GM18502 (cell line): ENCODE results near the gene MARK4.
"Not testable (repeated sequence)": the region's sequence is repeated elsewhere in the genome, so short reads cannot be mapped to it uniquely, and the experiment has no call there.

Source experiments
- ATAC-seq: cut with Tn5 transposase; IDR thresholded peaks from one replicate; pipeline ENCODE4 v1.9.1; 2021; ENCODE audit warnings: mild to moderate bottlenecking; ENCODE audit not compliant: unreplicated experiment, poor library complexity

MARK4 gene

GRCh38 chr19:45269939-45270338, 18.9 kb downstream of the MARK4 start:
- ATAC-seq = not testable (repeated sequence)

DNA sequence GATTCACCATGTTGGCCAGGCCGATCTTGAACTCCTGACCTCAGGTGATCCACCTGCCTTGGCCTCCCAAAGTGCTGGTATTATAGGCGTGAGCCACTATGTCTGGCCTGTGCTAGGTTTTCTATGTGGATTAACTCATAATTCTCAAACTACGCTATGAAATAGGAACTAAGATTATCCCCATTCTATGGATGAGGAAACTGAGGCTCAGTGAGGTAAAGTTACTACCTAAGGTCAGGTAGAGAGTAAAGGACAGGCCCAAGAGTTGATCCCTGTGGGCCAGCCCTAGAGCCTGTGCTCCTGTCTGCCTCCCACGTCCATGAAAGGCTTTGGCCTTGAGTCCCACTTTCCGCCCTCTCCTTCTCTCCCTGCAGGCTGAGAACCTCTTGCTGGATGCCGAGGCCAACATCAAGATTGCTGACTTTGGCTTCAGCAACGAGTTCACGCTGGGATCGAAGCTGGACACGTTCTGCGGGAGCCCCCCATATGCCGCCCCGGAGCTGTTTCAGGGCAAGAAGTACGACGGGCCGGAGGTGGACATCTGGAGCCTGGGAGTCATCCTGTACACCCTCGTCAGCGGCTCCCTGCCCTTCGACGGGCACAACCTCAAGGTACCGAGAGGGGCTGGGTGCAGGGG, 20.1 kb downstream of the MARK4 start:
- ATAC-seq = no peak

DNA sequence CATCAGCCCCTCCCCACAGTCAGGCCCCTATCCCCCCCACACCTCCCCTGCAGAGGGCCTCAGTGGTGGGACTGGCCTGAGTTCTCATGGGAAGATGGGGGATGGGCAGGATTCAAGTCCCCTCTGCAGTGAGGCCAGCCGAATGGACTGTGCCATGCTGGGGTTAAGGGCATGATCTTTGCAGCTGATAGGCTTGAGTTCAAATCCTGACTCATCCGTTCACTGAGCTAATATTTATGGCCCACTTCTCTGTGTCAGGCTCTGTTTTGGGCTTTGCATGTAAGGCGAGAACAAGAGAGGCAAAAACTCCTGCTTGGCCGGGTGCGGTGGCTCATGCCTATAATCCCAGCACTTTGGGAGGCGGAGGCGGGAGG, 20.7 kb downstream of the MARK4 start:
- no peak for ATAC-seq

- no peak for ATAC-seq
Observed at GRCh38 chr19:45273521-45273855, 22.4 kb downstream of the MARK4 start.

GRCh38 chr19:45275370-45275971, 24.4 kb downstream of the MARK4 start:
- ATAC-seq = no peak

GRCh38 chr19:45276284-45276687, 25.2 kb downstream of the MARK4 start:
- no peak for ATAC-seq

GRCh38 chr19:45278087-45278486, 27.0 kb downstream of the MARK4 start:
- no peak for ATAC-seq

DNA sequence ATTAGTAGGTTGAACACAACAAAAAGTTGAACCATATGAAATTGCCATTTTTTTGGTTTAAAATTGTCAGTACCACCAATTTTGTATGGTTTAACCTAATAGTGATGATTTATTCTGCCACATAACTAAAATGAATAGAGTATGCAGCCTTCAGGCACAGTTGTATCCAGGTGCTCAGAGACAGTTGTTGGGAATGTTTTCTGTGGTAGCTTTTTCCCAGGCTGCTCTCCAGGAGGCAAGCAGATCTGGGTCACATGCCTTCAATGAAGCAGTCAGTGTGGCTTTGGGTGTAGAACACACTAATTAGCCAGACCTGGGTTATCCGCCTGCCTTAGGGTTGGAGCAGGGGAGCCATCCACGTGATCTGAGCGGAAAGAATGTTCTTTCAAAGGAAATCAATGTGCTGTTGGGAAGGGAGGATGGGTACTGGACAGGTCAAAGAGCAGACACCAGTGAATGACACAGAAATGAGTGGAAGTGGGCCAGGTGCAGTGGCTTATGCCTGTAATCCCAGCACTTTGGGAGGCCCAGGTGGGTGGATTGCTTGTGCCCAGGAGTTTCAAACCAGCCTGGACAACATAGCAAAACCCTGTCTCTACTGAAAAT, 28.6 kb downstream of the MARK4 start:
- no peak for ATAC-seq

DNA sequence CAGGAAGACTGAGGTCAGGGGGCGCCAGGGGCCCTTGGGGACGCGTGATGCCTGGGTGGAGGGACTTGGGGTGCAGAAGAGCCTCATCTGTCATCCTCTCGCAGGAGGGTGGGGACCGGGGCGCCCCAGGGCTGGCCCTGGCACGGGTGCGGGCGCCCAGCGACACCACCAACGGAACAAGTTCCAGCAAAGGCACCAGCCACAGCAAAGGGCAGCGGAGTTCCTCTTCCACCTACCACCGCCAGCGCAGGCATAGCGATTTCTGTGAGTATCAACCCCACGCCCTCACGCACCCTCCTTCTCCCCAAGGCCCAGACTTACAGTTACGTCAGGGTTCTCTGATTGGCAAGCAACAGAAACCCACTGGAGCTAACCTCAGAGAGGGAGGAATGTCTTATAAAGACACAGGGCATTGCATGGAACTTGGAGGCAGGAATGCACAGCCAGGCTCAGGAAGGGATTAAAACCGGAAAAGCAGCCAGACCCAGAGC, 29.4 kb downstream of the MARK4 start:
- ATAC-seq = no peak

GRCh38 chr19:45283443-45284033, 32.5 kb downstream of the MARK4 start:
- ATAC-seq = no peak

- ATAC-seq = no peak
Observed at GRCh38 chr19:45290381-45290931, 39.4 kb downstream of the MARK4 start.

DNA sequence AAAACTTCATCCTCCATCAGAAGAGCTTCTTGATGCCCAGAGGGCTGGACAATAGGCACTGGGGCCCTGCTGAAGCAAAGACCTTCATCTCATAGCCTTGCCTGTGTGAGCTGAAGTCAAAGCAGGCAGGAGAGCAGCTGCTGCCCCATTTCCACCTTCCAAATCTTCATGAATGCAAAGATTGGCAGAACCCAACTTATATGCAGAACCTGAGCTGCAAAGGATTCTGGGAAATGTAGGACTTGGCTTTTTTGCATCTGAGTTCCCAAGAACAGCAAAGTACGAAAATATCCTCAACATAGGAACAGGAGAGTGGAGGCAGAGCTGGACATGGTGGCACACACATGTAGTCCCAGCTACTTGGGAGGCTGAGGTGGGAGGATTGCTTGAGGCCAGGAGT, 40.8 kb downstream of the MARK4 start:
- ATAC-seq = no peak

- no peak for ATAC-seq
Observed at GRCh38 chr19:45293682-45294081, 42.6 kb downstream of the MARK4 start.

GRCh38 chr19:45294291-45295029, 43.4 kb downstream of the MARK4 start:
- no peak for ATAC-seq

GRCh38 chr19:45295873-45296272, 44.8 kb downstream of the MARK4 start:
- ATAC-seq = no peak

GRCh38 chr19:45296355-45296754, 45.3 kb downstream of the MARK4 start:
- ATAC-seq = no peak

GRCh38 chr19:45297674-45298073, 46.6 kb downstream of the MARK4 start:
- ATAC-seq = no peak

DNA sequence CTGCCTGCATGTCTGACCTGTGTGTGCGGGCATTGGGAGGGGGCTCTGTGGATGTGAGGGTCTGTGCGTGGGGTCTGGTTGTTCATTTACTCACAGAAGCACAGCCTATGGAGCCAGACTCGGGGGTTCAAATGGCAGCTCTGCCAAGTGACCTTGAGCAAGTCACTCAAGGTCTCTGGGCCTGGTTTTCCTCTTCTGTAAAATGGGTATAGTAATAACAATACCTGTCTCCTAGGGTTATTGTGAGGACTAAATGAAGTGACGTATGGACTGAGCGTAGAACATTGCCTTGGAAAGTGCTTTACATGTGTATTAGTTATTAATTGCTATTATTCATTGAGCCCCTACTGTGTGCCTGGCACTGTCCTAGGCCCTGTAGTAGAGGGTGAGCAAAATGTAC, 47.2 kb downstream of the MARK4 start:
- no peak for ATAC-seq

DNA sequence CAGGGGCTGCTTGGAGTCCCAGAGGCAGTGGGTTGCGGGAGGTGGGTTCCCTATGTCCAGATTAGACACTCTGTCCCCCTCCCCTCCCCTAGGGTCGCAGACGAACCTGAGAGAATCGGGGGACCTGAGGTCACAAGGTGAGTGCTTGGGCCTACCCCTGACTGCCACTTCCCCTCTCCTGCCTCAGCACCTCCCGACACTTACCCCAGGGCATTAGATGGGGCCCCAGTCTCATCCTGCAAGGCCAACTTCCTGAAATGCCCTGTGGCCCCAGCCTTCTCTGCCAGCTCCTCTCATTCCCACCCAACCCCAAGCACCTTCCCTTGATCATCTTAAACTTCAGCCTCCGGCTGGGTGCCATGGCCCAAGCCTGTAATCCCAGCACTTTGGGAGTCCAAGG, 48.6 kb downstream of the MARK4 start:
- ATAC-seq = no peak

GRCh38 chr19:45302416-45302815, 51.3 kb downstream of the MARK4 start:
- ATAC-seq = no peak
